Neuron (in vitro differentiated cells): ENCODE data around the gene TLCD2.
A peak's percentile ranks its signal among the peaks of the same experiment; 100 is the strongest.

Source experiments
- H2AFZ ChIP-seq: one replicate; pipeline ENCODE4 v1.6.1; 2013; ENCODE audit warnings: low read depth, mild to moderate bottlenecking, inconsistent platforms, low read length, moderate library complexity
- H3K27me3 ChIP-seq: one replicate; pipeline ENCODE4 v1.6.1; 2013; ENCODE audit warnings: low read length; ENCODE audit not compliant: insufficient read depth
- H3K36me3 ChIP-seq: one replicate; pipeline ENCODE4 v1.6.1; 2013; ENCODE audit warnings: low read length; ENCODE audit not compliant: insufficient read depth
- H3K4me1 ChIP-seq: one replicate; pipeline ENCODE4 v1.6.1; 2013; ENCODE audit warnings: low read length; ENCODE audit not compliant: insufficient read depth
- H3K4me3 ChIP-seq: 2 replicates; pipeline ENCODE4 v1.5.1; 2013; ENCODE audit warnings: mild to moderate bottlenecking, low read length, moderate library complexity
- H3K9me3 ChIP-seq: one replicate; pipeline ENCODE4 v1.6.1; 2013; ENCODE audit warnings: low read length

TLCD2 gene

GRCh38 chr17:1716912-1717695 is 6.9 kb upstream of the TLCD2 start:
- Histone ChIP-seq H2AFZ (peak overlapping the region; percentile 55), H3K4me3 (peak overlapping the region; percentile 57), H3K27me3 (no peaks in the 10 kb centered on the region), H3K9me3 (no peaks in the 10 kb centered on the region), H3K4me1 (peaks cover 27% of the 10 kb centered on the region), H3K36me3 (no peaks in the 10 kb centered on the region)

GRCh38 chr17:1716076-1716911 is 6.1 kb upstream of the TLCD2 start:
- Histone ChIP-seq H3K36me3 (no peaks in the 10 kb centered on the region), H2AFZ (peak overlapping the region; percentile 55), H3K4me1 (peaks cover 27% of the 10 kb centered on the region), H3K4me3 (peak overlapping the region; percentile 74), H3K27me3 (no peaks in the 10 kb centered on the region), H3K9me3 (no peaks in the 10 kb centered on the region)

- Histone ChIP-seq H3K4me3 (peak overlapping the region; percentile 74), H3K27me3 (no peaks in the 10 kb centered on the region), H3K36me3 (no peaks in the 10 kb centered on the region), H3K4me1 (peaks cover 27% of the 10 kb centered on the region), H2AFZ (no peak overlapping the region), H3K9me3 (no peaks in the 10 kb centered on the region)
Observed at GRCh38 chr17:1715803-1716075, 5.6 kb upstream of the TLCD2 start.

GRCh38 chr17:1714980-1715802 is 5.0 kb upstream of the TLCD2 start:
- peak overlapping the region; percentile 74 for H3K4me3 ChIP-seq
- H2AFZ ChIP-seq, result no peak overlapping the region
- no peaks in the 10 kb centered on the region for H3K36me3 ChIP-seq
- peaks cover 27% of the 10 kb centered on the region for H3K4me1 ChIP-seq
- H3K9me3 ChIP-seq, result no peaks in the 10 kb centered on the region
- no peaks in the 10 kb centered on the region for H3K27me3 ChIP-seq

GRCh38 chr17:1714427-1714979 is 4.3 kb upstream of the TLCD2 start:
- Histone ChIP-seq H3K36me3 (no peaks in the 10 kb centered on the region), H3K9me3 (no peaks in the 10 kb centered on the region), H2AFZ (peak overlapping the region; percentile 1), H3K27me3 (no peaks in the 10 kb centered on the region), H3K4me3 (peak overlapping the region; percentile 74), H3K4me1 (peaks cover 27% of the 10 kb centered on the region)

GRCh38 chr17:1713878-1714426 is 3.8 kb upstream of the TLCD2 start:
- Histone ChIP-seq H3K4me1 (peaks cover 27% of the 10 kb centered on the region), H3K36me3 (no peaks in the 10 kb centered on the region), H3K4me3 (peak overlapping the region; percentile 74), H3K27me3 (no peaks in the 10 kb centered on the region), H3K9me3 (no peaks in the 10 kb centered on the region), H2AFZ (peak overlapping the region; percentile 1)

GRCh38 chr17:1713160-1713877 is 3.1 kb upstream of the TLCD2 start:
- Histone ChIP-seq H3K27me3 (no peaks in the 10 kb centered on the region), H3K4me1 (peaks cover 27% of the 10 kb centered on the region), H3K4me3 (no peak overlapping the region), H3K9me3 (no peaks in the 10 kb centered on the region), H3K36me3 (no peaks in the 10 kb centered on the region), H2AFZ (no peak overlapping the region)

- no peaks in the 10 kb centered on the region for H3K9me3 ChIP-seq
- no peaks in the 10 kb centered on the region for H3K27me3 ChIP-seq
- H2AFZ ChIP-seq, result no peak overlapping the region
- peaks cover 21% of the 10 kb centered on the region for H3K4me1 ChIP-seq
- no peaks in the 10 kb centered on the region for H3K36me3 ChIP-seq
- H3K4me3 ChIP-seq, result no peak overlapping the region
Observed at GRCh38 chr17:1712271-1712670, 2.1 kb upstream of the TLCD2 start.

GRCh38 chr17:1711804-1712203 is 1.6 kb upstream of the TLCD2 start:
- no peak overlapping the region for H2AFZ ChIP-seq
- H3K36me3 ChIP-seq, result no peaks in the 10 kb centered on the region

GRCh38 chr17:1710807-1711553 is 803 bp upstream of the TLCD2 start:
- H3K27me3 ChIP-seq, result no peaks in the 10 kb centered on the region
- peaks cover 20% of the 10 kb centered on the region for H3K4me1 ChIP-seq
- no peak overlapping the region for H2AFZ ChIP-seq
- no peaks in the 10 kb centered on the region for H3K36me3 ChIP-seq
- no peak overlapping the region for H3K4me3 ChIP-seq
- H3K9me3 ChIP-seq, result no peaks in the 10 kb centered on the region

More at GRCh38 chr17:1711804-1712203, 1.6 kb upstream of the TLCD2 start:
- Histone ChIP-seq H3K27me3 (no peaks in the 10 kb centered on the region), H3K9me3 (no peaks in the 10 kb centered on the region), H3K4me3 (no peak overlapping the region), H3K4me1 (peaks cover 20% of the 10 kb centered on the region)

- Histone ChIP-seq H3K9me3 (no peaks in the 10 kb centered on the region), H3K4me1 (peaks cover 11% of the 10 kb centered on the region), H2AFZ (no peak overlapping the region), H3K36me3 (no peaks in the 10 kb centered on the region), H3K4me3 (peak overlapping the region; percentile 37), H3K27me3 (no peaks in the 10 kb centered on the region)
Observed at GRCh38 chr17:1709403-1709951, 700 bp downstream of the TLCD2 start.
